NCI-H2107 (cell line): ENCODE data around the gene YWHAH.
"Not testable (repeated sequence)": the region's sequence is repeated elsewhere in the genome, so short reads cannot be mapped to it uniquely, and the experiment has no call there.

Experiments
- DNase-seq: peaks from one replicate; lab custom pipeline; 2025; lab: John Stamatoyannopoulos, UW

Gene YWHAH

DNA sequence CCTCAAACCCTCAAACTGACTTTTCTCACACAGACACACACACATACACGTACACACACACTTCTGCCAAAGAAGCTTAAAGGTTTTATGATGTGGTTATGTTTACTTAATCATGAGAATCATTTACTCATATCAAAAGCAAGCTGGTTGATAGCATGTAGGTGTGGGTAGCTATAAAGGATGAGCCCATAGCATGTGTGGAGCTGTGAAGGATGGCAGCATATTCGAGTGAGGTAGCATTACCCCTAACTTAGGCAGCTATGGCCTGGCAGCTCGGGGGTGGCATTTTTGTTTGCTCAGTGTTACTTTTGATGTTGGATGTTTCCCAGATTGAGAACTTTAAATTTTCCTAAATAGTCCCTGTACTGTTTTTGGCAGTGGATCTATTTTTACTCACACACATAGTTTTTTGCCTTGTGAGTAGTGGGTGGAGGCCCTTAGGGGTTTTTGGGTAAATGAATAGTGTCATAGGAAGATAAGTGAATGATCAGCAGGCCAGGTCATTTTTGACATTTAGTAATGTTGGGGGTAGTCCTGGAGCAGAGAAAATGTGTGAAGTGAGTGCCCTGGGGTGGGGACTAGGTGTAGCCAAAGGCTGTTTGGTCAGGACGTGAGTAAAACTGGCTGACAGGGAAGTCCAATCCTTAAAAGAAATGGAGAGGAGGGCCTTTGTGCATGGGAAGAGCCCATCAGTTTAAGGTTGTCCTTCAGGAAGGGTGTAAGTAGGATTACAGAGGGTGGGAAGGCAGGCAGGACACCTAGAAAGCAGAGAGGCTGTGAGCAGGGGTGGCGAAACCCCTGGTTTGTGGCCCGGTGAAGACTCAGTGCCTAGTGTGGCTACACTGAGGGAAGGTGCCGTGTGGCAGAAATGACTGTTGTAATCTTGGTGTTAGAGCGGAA is 7.1 kb downstream of the YWHAH start:
- DNase-seq, result no peak

DNA sequence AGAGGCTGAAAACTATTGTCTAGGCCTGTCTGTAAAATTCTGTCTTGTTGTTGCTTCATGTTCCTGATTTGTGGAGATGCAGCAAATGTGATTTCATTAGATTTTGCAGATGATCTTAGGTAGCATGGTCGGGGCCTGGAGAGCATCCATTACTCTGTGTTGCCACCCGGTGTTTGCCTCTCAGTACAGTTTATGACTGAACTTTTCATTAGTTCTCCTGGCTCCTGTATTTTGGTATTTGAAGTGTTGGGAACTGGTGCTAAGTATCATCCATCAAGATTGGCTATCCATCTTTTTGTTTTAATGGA is 7.7 kb downstream of the YWHAH start:
- DNase-seq, result no peak

DNA sequence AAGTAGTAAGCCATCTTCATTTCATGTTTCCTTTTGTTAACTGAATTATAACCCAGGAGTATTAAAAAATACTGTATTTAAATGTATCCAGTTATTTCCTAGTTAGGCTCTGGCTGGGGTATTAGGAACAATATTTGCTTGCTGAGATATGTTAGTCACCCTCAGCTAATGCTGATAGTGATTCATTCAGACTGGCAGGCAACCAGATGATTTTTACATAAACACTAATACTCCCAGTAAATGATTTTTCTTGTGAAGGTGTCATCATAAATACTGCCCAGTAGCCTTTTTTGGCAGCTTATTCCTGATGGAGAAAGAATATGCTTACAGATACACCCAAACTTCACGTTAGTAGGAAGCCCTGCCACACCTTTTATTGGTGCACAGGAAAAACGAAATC is 8.1 kb downstream of the YWHAH start:
- no peak for DNase-seq

DNA sequence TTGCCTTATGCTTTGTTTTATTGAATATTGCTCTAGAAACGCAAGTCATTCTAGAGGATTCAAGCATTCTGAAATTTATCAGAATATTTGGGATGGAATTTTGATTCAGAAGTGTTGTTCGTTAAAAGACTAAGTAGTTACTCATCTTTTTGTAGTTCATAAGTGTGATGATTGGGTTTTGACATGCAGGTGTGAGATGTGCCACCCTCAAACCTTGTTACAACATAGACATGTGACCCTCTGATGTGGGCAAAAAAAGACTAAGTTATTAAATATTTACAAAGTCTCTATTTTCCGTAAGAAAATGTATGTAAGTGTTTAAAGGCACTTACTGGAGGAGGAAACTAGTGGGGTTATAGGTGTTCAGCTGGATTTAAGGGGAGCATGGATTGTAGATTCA is 8.9 kb downstream of the YWHAH start:
- no peak for DNase-seq

DNA sequence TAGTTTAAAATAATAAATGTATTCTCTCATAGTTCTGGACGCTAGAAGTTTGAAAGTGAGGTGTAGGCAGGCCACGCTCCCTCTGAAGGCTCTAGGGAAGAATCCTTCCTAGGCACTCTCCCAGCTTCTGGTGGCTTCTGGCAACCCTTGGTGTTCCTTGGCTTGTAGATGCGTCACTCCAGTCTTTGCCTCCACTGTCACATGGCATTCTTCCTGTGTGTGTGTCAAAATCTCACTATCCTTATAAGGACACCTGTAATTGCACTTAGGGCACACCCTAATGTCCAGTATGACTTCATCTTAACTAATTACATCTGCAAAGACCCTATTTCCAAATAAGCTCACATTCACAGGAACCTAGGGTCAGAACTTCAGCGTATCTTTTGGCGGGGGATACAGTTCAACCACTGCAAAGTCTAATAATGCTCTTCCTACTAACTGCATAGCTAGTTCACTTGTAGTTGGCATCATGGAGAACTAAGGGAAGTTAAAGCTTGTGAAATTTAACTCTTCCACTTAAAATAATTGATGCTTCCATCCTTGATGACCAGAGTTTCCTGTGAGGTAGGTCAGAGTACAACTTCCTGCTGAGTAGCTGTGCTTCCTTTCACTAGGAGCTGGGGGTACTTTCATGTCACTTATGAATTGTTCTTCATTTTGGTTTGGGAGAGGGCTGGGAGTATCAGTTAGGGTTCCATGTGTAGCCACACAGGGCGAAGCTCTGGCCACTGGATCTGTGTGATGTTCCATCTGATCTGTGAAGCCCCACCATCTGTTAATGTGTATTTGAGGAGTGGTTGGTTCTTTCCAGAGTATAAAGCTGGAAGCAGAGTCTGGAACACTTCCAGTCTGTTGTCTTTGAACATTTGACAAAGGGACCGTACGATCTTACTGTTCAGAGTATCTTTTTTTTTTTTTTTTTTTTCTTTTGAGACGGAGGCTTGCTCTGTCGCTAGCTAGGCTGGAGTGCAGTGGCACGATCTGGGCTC is 10.5 kb downstream of the YWHAH start:
- DNase-seq, result no peak

DNA sequence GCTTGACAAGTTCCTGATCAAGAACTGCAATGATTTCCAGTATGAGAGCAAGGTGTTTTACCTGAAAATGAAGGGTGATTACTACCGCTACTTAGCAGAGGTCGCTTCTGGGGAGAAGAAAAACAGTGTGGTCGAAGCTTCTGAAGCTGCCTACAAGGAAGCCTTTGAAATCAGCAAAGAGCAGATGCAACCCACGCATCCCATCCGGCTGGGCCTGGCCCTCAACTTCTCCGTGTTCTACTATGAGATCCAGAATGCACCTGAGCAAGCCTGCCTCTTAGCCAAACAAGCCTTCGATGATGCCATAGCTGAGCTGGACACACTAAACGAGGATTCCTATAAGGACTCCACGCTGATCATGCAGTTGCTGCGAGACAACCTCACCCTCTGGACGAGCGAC is 12.0 kb downstream of the YWHAH start:
- no peak for DNase-seq

DNA sequence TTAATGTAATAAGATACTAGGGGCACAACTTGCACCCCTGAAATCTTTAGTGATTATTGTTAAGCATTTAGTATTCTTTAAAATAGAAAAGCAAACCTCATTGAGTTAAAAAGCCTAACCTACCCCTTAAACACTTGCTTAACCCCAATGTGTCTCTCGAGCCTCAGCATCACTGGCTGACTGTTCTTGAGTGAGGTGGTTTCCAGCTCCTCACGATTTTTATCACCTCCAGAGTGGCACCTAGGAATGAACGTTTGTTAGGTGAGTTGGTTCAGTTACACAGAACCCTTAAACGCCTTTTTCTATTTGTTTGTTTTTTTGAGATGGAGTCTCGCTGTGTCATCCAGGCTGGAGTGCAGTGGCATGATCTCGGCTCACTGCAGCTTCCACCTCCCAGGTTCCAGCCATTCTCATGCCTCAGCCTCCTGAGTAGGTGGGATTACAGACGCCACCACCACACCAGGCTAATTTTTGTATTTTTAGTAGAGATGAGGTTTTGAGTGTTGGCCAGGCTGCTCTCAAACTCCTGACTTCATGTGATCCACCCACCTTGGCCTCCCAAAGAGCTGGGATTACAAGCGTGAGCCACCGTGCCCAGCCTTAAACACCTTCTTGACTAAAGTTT is 13.7 kb downstream of the YWHAH start:
- DNase-seq, result no peak

DNA sequence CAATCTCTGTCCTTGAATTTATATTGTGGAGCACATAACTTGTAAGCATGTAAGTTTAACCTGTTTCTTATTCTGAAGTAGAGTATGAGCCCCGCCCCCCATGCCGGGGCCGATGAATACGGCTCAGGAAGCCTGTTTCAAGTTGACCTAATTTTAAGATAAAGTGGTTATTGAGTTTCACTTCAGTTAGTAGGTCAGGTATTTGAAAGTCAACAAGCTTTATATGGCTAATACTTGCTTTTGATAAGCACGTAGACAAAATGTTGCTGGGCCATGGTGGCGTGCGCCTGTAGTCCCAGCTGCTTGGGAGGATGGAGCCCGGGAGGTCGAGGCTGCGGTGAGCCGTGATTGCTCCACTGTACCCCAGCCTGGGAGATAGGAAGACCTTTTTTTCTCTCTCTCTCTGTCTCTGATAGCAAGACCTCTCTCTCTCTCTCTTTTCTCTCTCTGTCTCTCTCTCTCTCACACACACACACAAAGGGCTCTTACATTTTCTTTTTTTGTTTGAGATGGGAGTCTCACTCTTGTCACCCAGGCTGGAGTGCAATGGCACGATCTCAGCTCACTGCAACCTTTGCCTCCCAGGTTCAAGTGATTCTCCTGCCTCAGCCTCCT is 14.4 kb downstream of the YWHAH start:
- DNase-seq, result no peak

DNA sequence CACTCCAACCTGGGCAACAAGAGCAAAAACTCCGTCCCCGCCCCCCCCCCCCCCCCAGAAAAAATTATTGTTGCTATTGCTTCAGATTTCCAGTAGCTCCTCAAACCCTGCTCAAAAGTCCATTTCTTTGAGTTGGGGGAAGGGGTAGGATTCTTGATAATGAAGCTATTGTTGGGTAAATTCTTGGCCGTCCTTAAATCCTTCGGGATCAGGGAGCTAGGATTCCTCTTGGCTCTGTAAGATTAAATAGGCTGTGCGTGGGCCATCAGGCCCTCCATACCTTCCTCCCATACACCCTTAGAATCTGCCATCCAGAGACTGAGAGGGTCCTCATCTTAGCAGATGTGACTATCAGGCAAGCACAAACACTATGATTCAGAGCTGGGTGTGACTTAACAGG is 16.4 kb downstream of the YWHAH start:
- no peak for DNase-seq

DNA sequence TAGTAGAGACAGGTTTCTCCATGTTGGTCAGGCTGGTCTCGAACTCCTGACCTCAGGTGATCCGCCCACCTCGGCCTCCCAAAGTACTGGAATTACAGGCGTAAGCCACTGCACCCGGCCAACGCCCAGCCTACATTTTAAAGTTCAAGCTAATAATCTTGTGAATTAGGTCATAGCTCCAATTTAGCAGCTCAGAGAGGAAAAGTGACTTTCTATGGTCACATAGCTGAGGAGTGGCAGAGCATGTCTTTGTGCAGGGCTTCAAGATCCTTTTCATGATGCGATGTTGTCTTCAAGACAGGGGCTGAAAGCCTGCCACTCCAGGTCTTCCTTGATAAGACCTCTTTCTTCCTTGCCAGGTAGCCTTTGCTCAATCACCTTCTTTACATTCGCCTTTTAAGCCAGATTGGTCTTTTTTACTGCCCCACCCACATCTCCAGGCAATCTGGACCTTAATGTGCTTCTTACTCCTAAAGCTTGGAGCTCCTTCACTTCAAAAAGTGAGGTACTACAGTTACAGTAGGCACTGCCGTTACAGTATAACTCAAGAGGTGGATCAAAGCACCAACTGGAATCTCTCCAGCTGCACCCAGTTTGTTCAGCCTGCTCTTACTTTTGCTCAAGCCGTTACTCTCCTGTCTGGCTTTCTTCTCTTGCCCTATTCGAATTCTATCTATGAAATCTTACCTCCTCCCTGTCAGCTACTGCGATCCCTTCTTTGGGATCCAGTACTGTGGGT is 18.2 kb downstream of the YWHAH start:
- no peak for DNase-seq

DNA sequence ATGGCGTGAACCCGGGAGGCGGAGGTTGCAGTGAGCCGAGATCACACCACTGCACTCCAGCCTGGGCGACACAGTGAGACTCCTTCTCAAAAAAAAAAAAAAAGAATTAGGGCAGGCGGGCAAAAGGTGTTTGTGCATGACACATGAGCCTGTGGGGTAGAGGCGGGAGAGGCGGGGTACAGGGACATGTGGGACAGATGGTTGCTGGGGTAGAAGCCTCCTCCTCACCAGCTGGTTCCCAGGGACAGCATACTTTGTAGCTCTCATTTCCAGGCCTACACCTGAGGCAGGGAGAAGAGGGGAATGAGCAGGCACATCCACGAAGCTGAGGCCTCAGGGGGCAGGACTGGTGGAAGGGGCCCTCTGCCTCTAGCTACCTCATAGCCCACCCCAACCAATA is 23.7 kb downstream of the YWHAH start:
- DNase-seq, result no peak

DNA sequence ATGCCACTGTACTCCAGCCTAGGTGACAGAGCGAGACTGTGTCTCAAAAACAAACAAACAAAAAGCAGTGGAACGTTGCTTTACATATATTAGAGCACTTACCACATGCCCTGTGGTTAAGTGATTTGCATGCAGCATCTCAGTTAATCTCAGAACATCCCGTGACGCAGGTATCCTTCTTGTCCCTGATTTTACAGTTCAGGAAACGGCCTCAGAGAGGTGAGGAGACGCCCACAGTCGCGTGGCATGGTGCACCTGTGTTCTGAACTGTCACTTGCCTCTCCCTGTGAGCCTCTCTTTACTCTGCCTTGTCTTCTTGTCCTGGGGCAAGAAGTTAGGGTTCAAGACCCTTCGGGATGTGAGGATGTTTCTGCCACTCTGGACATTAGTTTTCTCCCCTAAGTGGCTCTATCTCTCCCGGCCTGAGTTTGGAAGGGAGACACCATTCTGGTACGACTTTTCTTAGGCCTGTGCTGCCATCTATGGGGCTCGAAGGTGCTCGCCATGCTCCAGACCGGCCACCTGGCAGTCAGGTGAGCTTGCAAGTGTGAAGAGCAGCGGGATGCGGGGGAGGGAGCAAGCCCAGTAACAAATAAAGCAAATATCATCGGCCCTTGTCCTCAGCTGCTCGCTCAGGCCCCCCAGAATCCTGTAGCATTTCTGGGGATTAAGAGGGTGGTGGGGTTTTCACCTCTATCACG is 25.6 kb downstream of the YWHAH start:
- peak; percentile 16 for DNase-seq

DNA sequence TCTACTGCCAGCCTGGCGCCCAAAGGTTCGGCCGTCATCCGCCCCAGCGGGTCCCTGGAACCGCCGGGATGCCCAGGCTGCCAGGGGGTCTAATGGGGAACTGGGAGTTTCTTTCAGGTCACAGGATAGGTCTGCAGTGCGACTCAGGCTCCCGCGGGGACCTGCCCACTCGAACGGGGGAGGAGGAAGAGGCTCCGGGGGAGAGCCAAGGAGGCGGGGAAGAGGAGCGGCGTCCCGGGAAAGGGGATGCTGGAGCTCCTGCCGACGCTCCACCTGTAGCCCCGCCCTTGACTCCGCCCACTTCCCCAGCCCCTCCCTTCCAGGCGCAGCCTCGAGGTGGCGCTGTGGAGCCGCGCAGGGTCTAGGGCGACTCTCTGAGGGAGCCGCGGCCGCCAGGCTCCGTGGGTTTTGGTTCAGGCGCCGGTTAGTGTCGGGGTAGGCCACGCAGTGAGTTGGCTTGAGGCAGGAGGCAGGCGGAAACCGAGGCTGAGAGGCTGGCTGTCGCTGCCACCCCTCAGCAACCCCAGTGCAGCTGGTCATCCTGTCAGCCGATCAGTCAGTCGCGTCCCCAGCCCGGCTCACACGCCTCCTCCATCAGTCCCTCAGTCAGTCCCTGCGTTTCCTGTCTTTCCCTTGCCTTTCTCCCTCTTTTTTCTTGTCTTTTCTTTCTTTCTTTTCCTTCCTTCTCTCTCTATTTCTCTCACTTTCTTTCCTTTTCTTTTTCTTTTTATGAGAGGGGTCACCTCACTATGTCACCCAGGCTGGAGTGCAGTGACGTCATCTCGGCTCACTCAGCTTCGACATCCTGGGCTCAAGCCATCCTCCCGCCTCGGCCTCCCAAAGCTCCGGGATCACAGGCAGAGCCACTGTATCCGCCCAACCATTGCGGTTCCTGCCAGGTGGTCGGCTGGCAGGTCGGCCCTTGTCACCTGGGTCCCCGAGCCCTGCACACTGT is 26.4 kb downstream of the YWHAH start:
- DNase-seq, result peak; percentile 44

DNA sequence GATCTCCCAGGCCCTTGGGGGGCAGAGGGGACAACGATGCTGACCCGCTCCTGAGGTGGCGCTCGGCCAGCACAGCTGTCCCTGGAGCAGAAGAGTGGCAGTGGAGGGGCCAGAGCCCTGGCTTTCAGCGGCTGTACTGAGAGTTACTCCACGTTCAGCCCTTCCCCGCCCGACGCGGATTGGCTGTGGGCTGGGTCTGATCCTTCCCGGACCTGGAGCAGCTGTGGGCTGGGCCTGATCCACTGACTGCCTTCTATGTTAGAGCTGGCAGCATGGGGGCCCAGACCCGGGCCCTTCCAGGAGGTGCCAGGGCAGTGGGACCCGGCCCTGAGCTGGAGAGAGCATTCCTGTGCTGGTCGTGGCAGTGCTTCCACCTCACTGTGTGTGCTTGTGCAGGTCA is 27.8 kb downstream of the YWHAH start:
- no peak for DNase-seq

DNA sequence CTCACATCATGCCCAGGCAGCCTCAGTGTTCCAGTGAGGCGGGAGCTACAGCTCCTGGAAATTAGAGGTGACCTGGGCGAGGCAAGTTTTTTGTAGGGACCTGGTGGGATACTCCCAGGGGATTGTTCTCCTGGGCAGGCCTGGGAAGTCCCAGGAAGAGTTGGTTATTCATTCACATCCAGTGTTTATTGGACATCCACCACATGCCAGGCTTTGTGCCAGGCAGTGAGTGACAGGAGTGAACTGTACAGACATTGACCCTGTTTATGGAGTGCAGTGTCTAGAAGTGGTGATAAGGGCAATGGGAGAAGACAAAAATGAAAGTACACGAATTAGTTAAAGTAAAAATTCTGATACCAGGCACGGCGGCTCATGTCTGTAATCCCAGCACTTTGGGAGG is 29.4 kb downstream of the YWHAH start:
- no peak for DNase-seq

DNA sequence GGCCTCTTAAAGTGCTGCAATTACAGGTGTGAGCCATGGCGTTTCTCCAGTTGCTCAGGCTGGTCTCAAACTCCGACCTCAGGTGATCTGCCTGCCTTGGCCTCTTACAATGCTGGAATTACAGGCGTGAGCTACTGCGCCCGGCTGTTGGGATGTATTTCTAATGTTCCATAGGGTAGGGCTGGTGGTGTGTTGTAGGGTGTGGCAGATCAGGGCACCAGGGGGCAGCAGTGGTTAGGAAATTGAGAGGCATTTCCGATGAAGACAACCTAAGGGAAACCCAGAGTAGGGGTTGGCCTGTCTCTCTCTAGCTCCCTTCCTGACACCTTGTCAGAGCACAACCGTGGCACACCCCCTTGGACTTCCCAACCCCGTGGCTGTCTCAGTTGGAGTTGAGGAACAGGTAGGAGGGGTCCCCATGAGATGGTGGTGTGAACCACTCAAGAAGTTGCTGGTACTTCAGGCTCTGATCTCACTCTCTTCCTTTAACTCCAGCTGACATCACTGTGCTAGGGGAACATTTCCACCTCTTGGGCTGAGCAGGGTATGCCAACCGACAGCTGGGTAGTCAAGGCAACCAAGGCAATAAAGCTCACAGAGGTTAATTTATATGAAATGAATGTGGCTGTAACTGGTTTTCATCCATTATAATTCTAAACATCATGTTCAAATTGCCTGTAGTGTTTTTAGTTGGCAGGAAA is 33.0 kb downstream of the YWHAH start:
- DNase-seq, result peak; percentile 39

DNA sequence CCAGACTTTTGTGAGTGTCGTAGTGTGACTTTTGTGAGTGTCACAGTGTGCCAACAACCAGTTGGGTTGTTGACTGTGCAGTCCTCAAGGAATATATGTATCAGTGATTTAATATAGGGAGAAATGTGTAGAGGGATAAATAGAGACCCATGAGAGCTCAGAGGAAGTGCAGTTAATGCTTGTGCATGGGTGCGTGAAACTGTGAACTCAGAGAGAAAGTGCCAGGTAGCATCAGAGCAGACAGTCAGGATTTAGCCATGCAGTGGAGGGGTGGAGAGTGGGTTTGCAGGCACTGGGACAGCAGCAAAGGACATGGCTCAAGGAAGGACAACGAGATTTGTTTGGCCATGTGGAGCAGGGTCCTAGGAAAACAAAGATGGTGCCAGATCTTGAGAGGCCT is 33.6 kb downstream of the YWHAH start:
- DNase-seq, result no peak

DNA sequence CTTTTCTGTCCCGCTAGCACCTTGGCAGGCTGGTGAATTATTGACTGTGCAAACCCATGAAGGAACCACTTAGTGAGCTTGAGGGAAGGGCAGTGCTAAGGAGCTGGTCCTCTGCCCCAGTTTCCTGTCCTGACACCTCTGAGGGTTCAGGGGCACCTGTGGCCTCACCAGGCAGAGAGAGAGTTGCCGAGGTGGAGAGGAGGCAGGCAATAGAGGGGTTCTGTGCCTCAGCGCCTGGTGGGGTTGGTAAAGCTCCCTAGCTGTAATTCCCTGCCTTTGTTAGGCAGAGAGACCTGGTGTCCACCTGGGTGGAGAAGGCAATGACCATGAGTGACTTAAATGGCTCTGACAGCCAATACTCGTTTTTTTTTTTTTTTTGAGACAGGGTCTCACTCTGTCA is 36.3 kb downstream of the YWHAH start:
- no peak for DNase-seq

DNA sequence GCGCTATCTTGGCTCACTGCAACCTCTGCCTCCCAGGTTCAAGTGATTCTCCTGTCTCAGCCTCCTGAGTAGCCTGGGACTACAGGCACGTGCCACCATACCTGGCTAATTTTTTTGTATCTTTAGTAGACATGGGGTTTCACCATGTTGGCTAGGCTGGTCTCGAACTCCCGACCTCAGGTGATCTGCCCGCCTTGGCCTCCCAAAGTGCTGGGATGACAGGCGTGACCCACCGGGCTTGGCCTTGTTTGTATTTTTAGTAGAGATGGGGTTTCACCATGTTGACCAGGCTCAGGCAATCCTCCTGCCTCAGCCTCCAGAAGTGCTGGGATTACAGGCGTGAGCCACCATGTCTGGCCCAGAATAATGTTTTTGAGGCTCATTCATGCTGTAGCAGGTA is 37.6 kb downstream of the YWHAH start:
- DNase-seq, result not testable (repeated sequence)
